GM12801 (cell line): ENCODE data around the gene FAM120B.

Experiments used
- TF ChIP-seq, protein P1 (sequence below): IDR thresholded peaks from one replicate; pipeline ENCODE4 v1.5.1; 2011; ENCODE audit warnings: control low read depth; ENCODE audit not compliant: insufficient read length; ENCODE audit errors: extremely low read depth

Gene FAM120B

DNA sequence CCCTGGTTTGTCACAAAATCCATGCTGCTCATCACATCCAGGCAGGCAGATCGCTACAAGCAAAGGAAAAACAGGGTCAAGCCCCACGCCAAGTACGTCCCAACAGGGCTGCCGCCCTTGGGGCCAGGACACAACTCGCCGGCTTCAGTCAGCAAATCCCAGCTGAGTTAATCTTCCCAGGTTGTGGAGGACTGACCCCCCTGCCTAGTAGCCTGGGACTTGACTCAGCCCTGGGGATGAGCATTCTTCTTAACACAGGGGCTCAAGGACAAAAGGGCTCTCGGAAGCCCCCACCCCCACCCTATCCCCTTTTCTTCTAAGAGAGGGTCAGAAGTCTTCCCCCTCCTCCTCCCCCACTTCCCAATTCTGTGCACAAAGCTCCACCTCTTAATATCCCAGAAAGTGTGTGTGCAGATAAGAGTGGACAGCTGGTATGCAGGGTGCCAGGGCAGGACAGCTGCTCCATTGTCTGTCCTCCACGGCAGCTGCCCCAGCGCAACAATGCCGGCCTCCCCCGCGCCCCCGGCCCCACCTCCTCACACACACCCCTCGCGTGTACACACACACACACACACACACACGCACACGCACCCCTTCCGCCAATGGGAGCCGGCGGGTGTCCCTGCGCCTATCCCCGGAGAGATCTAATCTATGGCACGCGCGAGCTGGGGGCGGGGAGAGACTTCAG, 20.2 kb upstream of the FAM120B start:
- TF ChIP-seq, protein P1, sequence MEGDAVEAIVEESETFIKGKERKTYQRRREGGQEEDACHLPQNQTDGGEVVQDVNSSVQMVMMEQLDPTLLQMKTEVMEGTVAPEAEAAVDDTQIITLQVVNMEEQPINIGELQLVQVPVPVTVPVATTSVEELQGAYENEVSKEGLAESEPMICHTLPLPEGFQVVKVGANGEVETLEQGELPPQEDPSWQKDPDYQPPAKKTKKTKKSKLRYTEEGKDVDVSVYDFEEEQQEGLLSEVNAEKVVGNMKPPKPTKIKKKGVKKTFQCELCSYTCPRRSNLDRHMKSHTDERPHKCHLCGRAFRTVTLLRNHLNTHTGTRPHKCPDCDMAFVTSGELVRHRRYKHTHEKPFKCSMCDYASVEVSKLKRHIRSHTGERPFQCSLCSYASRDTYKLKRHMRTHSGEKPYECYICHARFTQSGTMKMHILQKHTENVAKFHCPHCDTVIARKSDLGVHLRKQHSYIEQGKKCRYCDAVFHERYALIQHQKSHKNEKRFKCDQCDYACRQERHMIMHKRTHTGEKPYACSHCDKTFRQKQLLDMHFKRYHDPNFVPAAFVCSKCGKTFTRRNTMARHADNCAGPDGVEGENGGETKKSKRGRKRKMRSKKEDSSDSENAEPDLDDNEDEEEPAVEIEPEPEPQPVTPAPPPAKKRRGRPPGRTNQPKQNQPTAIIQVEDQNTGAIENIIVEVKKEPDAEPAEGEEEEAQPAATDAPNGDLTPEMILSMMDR: no peak

DNA sequence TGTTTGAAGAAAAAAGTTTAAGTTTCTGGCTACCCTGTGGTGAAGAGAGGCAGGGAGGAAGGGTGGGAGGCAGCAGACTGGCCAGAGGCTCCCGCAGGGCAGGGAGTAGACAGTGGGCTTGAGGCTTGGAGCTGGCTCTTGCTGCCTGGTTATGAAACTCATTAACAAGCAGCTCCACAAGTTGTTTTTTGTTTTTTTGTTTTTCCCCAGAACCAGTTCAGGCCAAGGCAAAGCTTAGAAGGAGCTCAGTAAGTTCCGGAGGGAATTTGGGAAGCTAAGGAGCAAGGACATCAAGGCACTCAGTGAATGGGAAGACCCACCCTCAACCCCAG, 19.7 kb upstream of the FAM120B start:
- TF ChIP-seq, protein P1: no peak

DNA sequence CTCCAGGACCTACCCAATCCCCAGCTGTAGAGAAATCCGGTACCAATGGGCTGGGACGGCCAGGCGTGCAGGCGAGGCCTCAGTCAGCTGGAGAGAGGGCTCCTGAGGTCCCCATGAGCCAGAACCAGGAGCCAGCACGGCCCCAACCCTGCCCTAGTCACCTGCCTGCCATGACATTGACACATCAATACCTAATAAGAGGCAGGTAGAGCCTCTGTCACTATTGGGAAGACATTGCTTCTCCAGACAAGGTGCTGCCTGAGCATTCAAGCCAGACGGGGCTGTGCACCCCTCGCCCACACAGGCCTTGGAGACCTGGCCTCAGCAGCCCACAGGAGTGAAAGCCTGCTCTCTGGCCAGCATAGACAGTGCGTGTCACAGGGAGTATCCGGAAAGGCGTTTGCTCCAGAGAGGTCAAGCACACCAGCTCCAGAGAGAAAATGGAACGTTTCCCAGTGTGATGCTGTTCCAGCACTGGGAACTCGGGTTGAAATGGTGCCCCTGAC, 19.1 kb upstream of the FAM120B start:
- TF ChIP-seq, protein P1: no peak

DNA sequence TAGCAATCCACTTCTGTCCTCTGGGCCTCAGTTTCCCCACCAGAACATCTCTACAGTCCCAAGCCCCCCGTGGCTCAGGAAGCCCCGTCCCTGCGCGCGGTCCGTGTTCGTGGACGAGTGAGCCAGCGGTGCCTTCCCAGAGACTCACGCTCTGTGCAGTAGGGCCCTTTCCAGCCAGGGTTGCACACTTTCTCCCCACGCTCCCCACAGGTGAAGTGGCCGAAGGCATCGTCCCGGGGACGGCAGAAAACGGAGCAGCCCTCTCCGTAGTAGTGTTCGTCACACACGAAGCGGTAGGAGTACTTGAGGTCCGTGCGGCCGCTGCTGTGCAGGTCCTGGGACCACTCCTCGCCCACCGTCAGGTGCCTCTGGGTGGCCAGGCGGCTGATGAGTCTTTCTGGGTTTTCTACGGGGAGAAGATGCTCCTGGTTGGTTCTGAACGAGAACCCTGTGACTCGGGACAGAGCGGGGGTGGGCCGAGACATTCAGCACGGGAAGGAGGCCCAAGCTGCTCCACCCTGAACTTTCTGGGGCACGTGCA, 18.4 kb upstream of the FAM120B start:
- TF ChIP-seq, protein P1: no peak

DNA sequence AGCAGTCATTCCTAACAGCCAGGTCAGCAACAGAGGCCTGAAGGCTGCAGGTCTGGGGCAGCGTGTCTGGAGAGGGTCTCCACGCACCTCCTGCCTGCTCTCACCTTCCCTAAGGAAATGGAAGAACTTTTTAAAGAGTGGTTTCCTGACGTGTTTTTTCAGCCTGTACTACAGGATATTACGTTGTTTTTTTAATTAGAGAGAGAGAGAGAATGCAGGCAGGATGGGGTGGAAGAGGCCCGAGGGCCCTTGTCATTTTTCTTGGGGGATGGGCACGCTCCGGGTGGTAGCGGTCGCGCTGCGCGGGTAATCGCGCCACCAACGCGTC, 17.7 kb upstream of the FAM120B start:
- TF ChIP-seq, protein P1: no peak

DNA sequence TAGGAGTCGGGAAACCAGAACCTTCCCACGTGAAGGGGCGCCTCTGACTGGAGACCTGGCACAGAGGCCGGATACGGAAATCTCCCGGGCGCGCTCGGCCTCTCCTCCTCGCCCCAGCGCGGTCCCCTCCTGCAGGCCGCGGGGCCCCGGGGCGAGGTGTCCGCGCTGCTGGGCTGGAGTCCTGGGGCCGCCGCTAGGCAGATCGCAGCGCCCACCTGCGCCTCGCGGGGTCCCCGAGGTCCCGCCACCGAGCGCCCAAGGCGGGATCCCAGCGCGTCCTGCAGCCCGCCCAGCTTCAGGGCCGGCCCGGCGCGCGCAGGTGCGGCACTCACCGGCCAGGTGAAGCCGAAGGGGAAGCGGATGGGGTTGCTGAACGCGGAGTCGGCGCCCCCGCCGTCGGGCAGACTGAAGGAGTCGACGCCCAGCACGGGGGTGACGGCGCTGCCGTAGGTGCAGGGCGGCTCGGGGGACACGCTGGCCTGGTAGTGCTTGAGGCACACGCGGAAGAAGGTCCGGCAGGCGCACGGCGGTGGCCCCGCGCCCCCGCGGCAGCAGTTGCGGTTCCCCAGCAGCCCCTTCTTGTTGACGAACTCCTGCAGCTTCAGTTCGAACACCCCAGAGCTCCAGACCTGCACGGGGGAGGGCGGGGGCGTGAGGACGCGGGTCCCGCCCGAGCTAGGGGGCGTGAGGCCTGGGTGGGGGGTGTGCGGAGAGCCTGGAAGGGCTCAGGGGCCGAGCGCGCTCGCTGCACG, 17.2 kb upstream of the FAM120B start:
- TF ChIP-seq, protein P1: no peak

DNA sequence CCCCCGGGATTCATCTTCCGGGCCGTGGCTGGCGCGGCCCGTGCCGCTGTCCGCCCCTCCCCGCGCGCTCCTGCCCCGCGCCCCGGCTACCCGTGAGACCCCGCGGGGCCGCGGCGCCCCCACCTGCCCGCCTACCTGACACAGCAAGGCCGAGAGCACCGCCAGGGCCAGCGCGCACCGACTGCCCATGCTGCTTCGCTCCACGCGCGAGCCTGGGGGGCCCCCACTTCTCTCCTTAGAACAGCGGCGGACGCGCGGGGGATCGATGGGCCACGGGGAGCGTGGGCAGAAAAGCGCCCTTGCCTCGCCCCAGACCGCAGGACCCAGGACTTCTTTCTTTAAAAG, 16.6 kb upstream of the FAM120B start:
- TF ChIP-seq, protein P1: no peak
